ENCODE results near the gene LRRC27. TPM values are rescaled to one million over a fixed set of nuclear protein-coding genes. Genes with fewer than 3 reads are reported as not detected.

LRRC27 gene
- total RNA-seq: 28.5 TPM

DNA sequence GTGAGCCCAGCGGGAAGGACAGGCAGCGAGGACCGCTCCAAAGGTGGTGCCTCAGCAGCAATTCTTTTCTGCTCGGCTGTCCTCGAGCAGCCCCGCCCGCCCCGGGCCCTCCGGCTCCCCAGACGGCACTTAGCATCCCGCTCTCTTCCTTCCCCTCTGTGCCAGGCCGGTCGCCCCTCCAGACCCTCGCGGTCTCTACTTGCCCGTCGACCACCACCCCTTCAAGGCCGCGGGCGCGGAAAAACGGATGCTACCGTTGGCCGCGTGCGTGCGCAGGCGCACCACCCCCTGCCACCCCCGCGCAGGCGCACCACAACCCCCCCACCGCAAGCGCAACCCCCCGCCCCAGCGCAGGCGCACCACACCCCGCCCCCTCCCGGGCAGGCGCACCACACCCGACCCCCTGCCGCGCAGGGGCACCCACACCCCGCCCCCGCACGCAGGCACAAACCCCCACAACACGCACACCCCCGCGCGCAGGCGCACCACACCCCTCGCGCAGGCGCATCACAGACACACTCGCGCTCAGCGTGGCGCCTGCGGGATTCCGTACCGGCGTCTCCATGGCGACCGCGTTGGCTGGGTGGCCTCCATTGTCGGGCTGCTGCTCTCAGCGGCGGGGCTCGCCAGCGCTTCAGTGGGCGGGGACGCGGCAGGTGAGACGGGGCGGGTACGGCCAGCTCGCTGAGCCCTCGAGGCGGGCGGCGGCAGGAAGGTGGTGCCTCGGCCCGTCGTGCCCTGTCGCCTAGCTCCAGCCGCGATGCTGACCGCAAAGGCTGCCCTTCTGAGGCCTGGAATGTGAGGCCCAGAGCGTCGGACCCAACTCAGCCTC, at the start of gene LRRC27:
LRRC27 (plus strand) TSS at position 593 of the 832 bp plus-strand sequence. CDS start 1,332 bp downstream, outside the sequence.

GRCh38 chr10:132307823-132308586, 24.0 kb upstream of the LRRC27 start, which contains the start of gene STK32C:
Gene STK32C, minus strand, starts transcription at chr10:132307950. Its CDS starts 117 bp downstream, at chr10:132307833.

DNA sequence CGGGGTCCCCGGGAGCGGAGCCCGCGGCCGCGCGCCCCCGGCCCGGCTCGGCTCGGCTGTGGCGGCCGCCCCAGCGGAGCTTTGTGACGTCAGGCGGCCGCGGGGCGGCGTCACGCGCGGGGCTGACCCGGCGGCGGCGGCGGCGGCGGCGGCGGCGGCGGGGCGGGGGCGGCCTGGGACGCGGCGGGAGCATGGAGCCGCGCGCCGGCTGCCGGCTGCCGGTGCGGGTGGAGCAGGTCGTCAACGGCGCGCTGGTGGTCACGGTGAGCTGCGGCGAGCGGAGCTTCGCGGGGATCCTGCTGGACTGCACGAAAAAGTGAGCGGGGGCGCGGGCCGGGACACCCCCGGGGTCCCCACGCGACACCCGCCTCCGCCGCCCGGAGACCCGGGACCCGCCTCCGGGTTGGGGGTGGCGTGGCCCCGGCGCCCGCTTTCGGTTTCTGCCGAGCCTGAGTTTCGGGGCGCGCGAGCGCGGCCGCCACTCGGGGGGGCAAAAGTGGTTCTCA, 65.1 kb downstream of the LRRC27 start, which contains the start of gene PWWP2B:
PWWP2B (plus strand) TSS at position 165 of the 506 bp plus-strand sequence; CDS start at position 192, 27 bp downstream.

Other genes starting within 250 kb of the LRRC27 start
- gene DPYSL4, start 145.2 kb upstream of the LRRC27 start, total RNA-seq: 69.5 TPM
- gene STK32C, start 24.2 kb upstream of the LRRC27 start, total RNA-seq: 17.5 TPM
- gene PWWP2B, start 65.0 kb downstream of the LRRC27 start, total RNA-seq: 5.9 TPM
- 29.7 TPM for gene INPP5A, start 205.6 kb downstream of the LRRC27 start, total RNA-seq